Measurements from ENCODE around the gene GPI.

DNA sequence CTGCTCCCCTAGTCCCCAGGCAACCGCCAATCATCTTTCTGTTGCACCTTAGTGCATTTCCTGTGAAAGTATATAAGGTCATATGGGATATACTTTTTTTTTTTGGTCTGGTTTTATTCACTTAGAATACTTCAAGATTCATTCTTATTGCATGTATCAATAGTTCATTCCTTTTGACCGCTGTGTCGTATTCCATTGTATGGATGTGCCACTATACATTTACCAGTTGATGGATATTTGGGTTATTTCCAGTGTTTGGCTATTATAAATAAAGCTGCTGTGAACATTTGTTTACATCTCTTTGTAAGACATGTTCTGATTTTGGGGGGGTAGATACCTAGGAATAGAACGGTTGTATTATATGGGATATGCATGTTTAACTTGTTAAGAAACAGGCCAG is 53.3 kb downstream of the GPI start:
- TF ChIP-seq CEBPB (IDR thresholded peaks at IDR 0.05) (no peak), TCF12 (IDR thresholded peaks at IDR 0.05; ENCODE audit: low read depth) (no peak), EP300 (IDR thresholded peaks at IDR 0.05; ENCODE audit: borderline replicate concordance) (no peak), TAF1 (IDR thresholded peaks at IDR 0.05; ENCODE audit: low read depth) (no peak), CREB1 (IDR thresholded peaks at IDR 0.05; ENCODE audit: low read depth) (no peak), YY1 (IDR thresholded peaks at IDR 0.05; ENCODE audit: low read depth) (no peak), TEAD4 (IDR thresholded peaks at IDR 0.05) (no peak)
